ENCODE data around the gene MPZL3. TPM values are rescaled to one million over a fixed set of nuclear protein-coding genes. Genes with fewer than 3 reads are reported as not detected.

MPZL3 gene
- polyA plus RNA-seq, 1 donor (not counting 4 experiments of a cell fraction or from before 2014, with no cell fraction given): 7.9 TPM

- Histone ChIP-seq H3K9me1 (ENCODE audit: control insufficient read depth, extremely low read depth, insufficient read depth, low read length) (no peaks in the 10 kb centered on the region), H3K27me3 (ENCODE audit: control insufficient read depth, extremely low read depth, insufficient read depth, low read length) (no peaks in the 10 kb centered on the region), H3K36me3 (ENCODE audit: control insufficient read depth in 2 of 2, extremely low read depth in 1 of 2, insufficient read depth in 2 of 2, low read length in 2 of 2) (peaks cover 30 to 54% of the 10 kb centered on the region in 2 experiments), H3K79me2 (ENCODE audit: control insufficient read depth, insufficient read depth, low read length) (peaks cover 33% of the 10 kb centered on the region), H4K20me1 (ENCODE audit: control insufficient read depth, extremely low read depth, insufficient read depth, low read length) (no peaks in the 10 kb centered on the region), H3K27ac (ENCODE audit: control insufficient read depth, insufficient read depth, low read length) (no peak overlapping the region), H2AFZ (ENCODE audit: control insufficient read depth, low read length) (no peak overlapping the region), H3K9ac (ENCODE audit: control insufficient read depth, extremely low read depth, insufficient read depth, low read length) (no peak overlapping the region), H3K4me1 (ENCODE audit: control insufficient read depth, extremely low read depth, insufficient read depth, low read length) (peaks cover 34% of the 10 kb centered on the region), H3K4me3 (ENCODE audit: control insufficient read depth in 2 of 3, extremely low read depth in 1 of 3, insufficient read depth in 2 of 3, low read depth in 1 of 3, low read length in 3 of 3) (peak overlapping the region in 1 of 3 experiments; percentile 4), H3K9me3 (ENCODE audit: control insufficient read depth, low read depth, low read length) (no peaks in the 10 kb centered on the region), H3K4me2 (ENCODE audit: control insufficient read depth, extremely low read depth, insufficient read depth, low read depth, low read length) (peak overlapping the region; percentile 97)
- DNase-seq (ENCODE audit: low read depth, low spot score): no peak
- no peak for FAIRE-seq
- dilution Hi-C loops (cut with MboI; ENCODE audit: extremely low pct_ligation_motif_present, low sequenced_read_pairs): no loop called here
- TF ChIP-seq, protein P1, sequence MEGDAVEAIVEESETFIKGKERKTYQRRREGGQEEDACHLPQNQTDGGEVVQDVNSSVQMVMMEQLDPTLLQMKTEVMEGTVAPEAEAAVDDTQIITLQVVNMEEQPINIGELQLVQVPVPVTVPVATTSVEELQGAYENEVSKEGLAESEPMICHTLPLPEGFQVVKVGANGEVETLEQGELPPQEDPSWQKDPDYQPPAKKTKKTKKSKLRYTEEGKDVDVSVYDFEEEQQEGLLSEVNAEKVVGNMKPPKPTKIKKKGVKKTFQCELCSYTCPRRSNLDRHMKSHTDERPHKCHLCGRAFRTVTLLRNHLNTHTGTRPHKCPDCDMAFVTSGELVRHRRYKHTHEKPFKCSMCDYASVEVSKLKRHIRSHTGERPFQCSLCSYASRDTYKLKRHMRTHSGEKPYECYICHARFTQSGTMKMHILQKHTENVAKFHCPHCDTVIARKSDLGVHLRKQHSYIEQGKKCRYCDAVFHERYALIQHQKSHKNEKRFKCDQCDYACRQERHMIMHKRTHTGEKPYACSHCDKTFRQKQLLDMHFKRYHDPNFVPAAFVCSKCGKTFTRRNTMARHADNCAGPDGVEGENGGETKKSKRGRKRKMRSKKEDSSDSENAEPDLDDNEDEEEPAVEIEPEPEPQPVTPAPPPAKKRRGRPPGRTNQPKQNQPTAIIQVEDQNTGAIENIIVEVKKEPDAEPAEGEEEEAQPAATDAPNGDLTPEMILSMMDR (optimal IDR thresholded peaks at IDR 0.05 in 1 of 3, IDR thresholded peaks at IDR 0.05 in 1 of 3, conservative IDR thresholded peaks at IDR 0.05 in 1 of 3; ENCODE audit: extremely low read depth in 1 of 3, insufficient read depth in 2 of 3, low read length in 3 of 3): no peak
- TF ChIP-seq EZH2 (IDR thresholded peaks at IDR 0.05; ENCODE audit: low read length): no peak
Measured at GRCh38 chr11:118260353-118260752, 8.2 kb upstream of the MPZL3 start.

GRCh38 chr11:118259138-118259537 lies 7.0 kb upstream of the MPZL3 start:
- Histone ChIP-seq H3K27me3 (ENCODE audit: control insufficient read depth, extremely low read depth, insufficient read depth, low read length) (no peaks in the 10 kb centered on the region), H3K36me3 (ENCODE audit: control insufficient read depth in 2 of 2, extremely low read depth in 1 of 2, insufficient read depth in 2 of 2, low read length in 2 of 2) (peaks cover 31 to 59% of the 10 kb centered on the region in 2 experiments)

More at GRCh38 chr11:118259138-118259537, 7.0 kb upstream of the MPZL3 start:
- Histone ChIP-seq H3K4me2 (ENCODE audit: control insufficient read depth, extremely low read depth, insufficient read depth, low read depth, low read length) (no peak overlapping the region), H2AFZ (ENCODE audit: control insufficient read depth, low read length) (no peak overlapping the region), H3K9ac (ENCODE audit: control insufficient read depth, extremely low read depth, insufficient read depth, low read length) (no peak overlapping the region), H3K9me1 (ENCODE audit: control insufficient read depth, extremely low read depth, insufficient read depth, low read length) (no peaks in the 10 kb centered on the region), H3K4me3 (ENCODE audit: control insufficient read depth in 2 of 3, extremely low read depth in 1 of 3, insufficient read depth in 2 of 3, low read depth in 1 of 3, low read length in 3 of 3) (no peak overlapping the region), H3K9me3 (ENCODE audit: control insufficient read depth, low read depth, low read length) (no peaks in the 10 kb centered on the region), H4K20me1 (ENCODE audit: control insufficient read depth, extremely low read depth, insufficient read depth, low read length) (no peaks in the 10 kb centered on the region), H3K79me2 (ENCODE audit: control insufficient read depth, insufficient read depth, low read length) (peaks cover 33% of the 10 kb centered on the region), H3K4me1 (ENCODE audit: control insufficient read depth, extremely low read depth, insufficient read depth, low read length) (peaks cover 27% of the 10 kb centered on the region), H3K27ac (ENCODE audit: control insufficient read depth, insufficient read depth, low read length) (no peak overlapping the region)
- no peak for TF ChIP-seq EZH2 (IDR thresholded peaks at IDR 0.05; ENCODE audit: low read length)
- TF ChIP-seq, protein P1 (optimal IDR thresholded peaks at IDR 0.05 in 1 of 3, IDR thresholded peaks at IDR 0.05 in 1 of 3, conservative IDR thresholded peaks at IDR 0.05 in 1 of 3; ENCODE audit: extremely low read depth in 1 of 3, insufficient read depth in 2 of 3, low read length in 3 of 3): no peak
- dilution Hi-C loops (cut with MboI; ENCODE audit: extremely low pct_ligation_motif_present, low sequenced_read_pairs): no loop called here
- FAIRE-seq (no peak), DNase-seq (ENCODE audit: low read depth, low spot score) (no peak)

All from keratinocyte (primary cell).